Sigmoid colon (tissue), 7 donors: ENCODE results near the gene FIGLA. TPM values are rescaled to one million over a fixed set of nuclear protein-coding genes. Genes with fewer than 3 reads are reported as not detected.

Experiments used
- DNase-seq: peaks from one replicate; pipeline ENCODE4 v3.0.0-alpha.2; 2019
- H3K27ac ChIP-seq, 4 donors: fragments of 200-600 bp; sonication (generic); one replicate each; pipeline ENCODE4 v1.5.1; 2016 to 2019; ENCODE audit warnings: mild to moderate bottlenecking in 1 of 4
- H3K27me3 ChIP-seq, 3 donors: fragments of 200-600 bp; sonication (generic); one replicate each; pipeline ENCODE4 v1.5.1; 2019; ENCODE audit warnings: mild to moderate bottlenecking in 1 of 3
- H3K36me3 ChIP-seq, 4 donors: fragments of 200-600 bp; sonication (generic); one replicate each; pipeline ENCODE4 v1.5.1; 2016 to 2019
- H3K4me1 ChIP-seq, 4 donors: fragments of 200-600 bp; sonication (generic); one replicate each; pipeline ENCODE4 v1.5.1; 2017 to 2019
- H3K4me3 ChIP-seq, 4 donors: fragments of 200-600 bp; sonication (generic); one replicate each; pipeline ENCODE4 v1.5.1; 2017 to 2019; ENCODE audit warnings: mild to moderate bottlenecking in 2 of 4, moderate library complexity in 1 of 4
- H3K9me3 ChIP-seq, 4 donors: fragments of 200-600 bp in 3 of 4; sonication (generic) in 3 of 4; one replicate each; pipeline versions ENCODE4 v1.5.1 to v1.6.1; 2013 to 2019
- CTCF ChIP-seq, 4 experiments: fragments of 450-650 bp in 3 of 4; fragments of 200-600 bp in 1 of 4; IDR thresholded peaks; one replicate each; pipeline ENCODE4 v1.5.1; 2016 to 2019; ENCODE audit warnings: antibody characterized with exemption in 4 of 4, mild to moderate bottlenecking in 3 of 4, moderate library complexity in 2 of 4
- EP300 ChIP-seq, 4 donors: sonication (generic); formaldehyde crosslinking; IDR thresholded peaks; one replicate each; pipeline ENCODE4 v1.6.1; 2017; ENCODE audit warnings: antibody characterized with exemption in 4 of 4
- POLR2A ChIP-seq, 2 donors: fragments of 450-650 bp; IDR thresholded peaks; one replicate each; pipeline ENCODE4 v1.6.1; 2016; ENCODE audit warnings: antibody characterized with exemption in 2 of 2, mild to moderate bottlenecking in 2 of 2, moderate library complexity in 2 of 2
- POLR2AphosphoS5 ChIP-seq, 4 donors: sonication (generic); formaldehyde crosslinking; IDR thresholded peaks; one replicate each; pipeline ENCODE4 v1.6.1; 2017; ENCODE audit warnings: antibody characterized with exemption in 4 of 4
- WGBS, 2 donors: extraction: QIAGEN DNeasy Blood & Tissue Kit; methylation state at CpG; one replicate each; pipeline ENCODE4 v1.1.7; 2013; 5-methylcytosine and 5-hydroxymethylcytosine counted together
- intact Hi-C: fragments of 100-400 bp; cut with DNase I; formaldehyde crosslinking; loops from one replicate; pipeline ENCODE4 v1.15.1; 2023
- polyA plus RNA-seq, 3 donors: library from polyadenylated mRNA; stranded (reverse); fragments of 200-250 nt; gene quantifications; one replicate each; pipeline ENCODE4 v1.2.3, GENCODE V29; 2013
- total RNA-seq, 4 donors: library from RNA; depleted of rRNA; stranded (reverse); fragments of >200 nt; gene quantifications; one replicate each; pipeline ENCODE4 v1.1.0, GENCODE V29; 2016
- donor health status: healthy with polysubstance abuse.
- donor health status: Bipolar disorder and iron deficiency.
- donor health status: healthy.

The FIGLA gene
- total and polyA plus RNA-seq, 7 donors: not detected

GRCh38 chr2:70772486-70773155 lies 17.8 kb downstream of the FIGLA start:
- peaks cover 0 to 4% (median 0%) of the 10 kb centered on the region in 4 donors for H3K9me3 ChIP-seq
- H3K27ac ChIP-seq: no peak overlapping the region
- H3K4me3 ChIP-seq: no peak overlapping the region
- H3K36me3 ChIP-seq: no peaks in the 10 kb centered on the region
- DNase-seq: no peak
- TF ChIP-seq CTCF (IDR thresholded peaks at IDR 0.05) (no peak), EP300 (IDR thresholded peaks at IDR 0.05) (no peak), POLR2AphosphoS5 (IDR thresholded peaks at IDR 0.05) (no peak), POLR2A (IDR thresholded peaks at IDR 0.05) (no peak)
- H3K4me1 ChIP-seq: peaks cover 0 to 5% (median 4%) of the 10 kb centered on the region in 4 donors
- WGBS, 2 donors: 67 to 72% methylated on average over 2 of the region's 2 CpGs
- H3K27me3 ChIP-seq: peaks cover 5 to 43% (median 27%) of the 10 kb centered on the region in 3 donors
- intact Hi-C loops: no loop called here

- intact Hi-C loops: no loop called here
- TF ChIP-seq POLR2AphosphoS5 (IDR thresholded peaks at IDR 0.05) (no peak), CTCF (IDR thresholded peaks at IDR 0.05) (no peak), EP300 (IDR thresholded peaks at IDR 0.05) (no peak), POLR2A (IDR thresholded peaks at IDR 0.05) (no peak)
- no peak for DNase-seq
- Histone ChIP-seq H3K4me1 (peaks cover 0 to 17% (median 15%) of the 10 kb centered on the region in 4 donors), H3K27me3 (peaks cover 13 to 55% (median 39%) of the 10 kb centered on the region in 3 donors), H3K27ac (no peak overlapping the region), H3K9me3 (peaks cover 0 to 4% (median 0%) of the 10 kb centered on the region in 4 donors), H3K4me3 (no peak overlapping the region), H3K36me3 (no peaks in the 10 kb centered on the region)
- WGBS, 2 donors: 87 to 90% methylated on average over 2 of the region's 2 CpGs
Measured at GRCh38 chr2:70771446-70771845, 19.0 kb downstream of the FIGLA start.

DNA sequence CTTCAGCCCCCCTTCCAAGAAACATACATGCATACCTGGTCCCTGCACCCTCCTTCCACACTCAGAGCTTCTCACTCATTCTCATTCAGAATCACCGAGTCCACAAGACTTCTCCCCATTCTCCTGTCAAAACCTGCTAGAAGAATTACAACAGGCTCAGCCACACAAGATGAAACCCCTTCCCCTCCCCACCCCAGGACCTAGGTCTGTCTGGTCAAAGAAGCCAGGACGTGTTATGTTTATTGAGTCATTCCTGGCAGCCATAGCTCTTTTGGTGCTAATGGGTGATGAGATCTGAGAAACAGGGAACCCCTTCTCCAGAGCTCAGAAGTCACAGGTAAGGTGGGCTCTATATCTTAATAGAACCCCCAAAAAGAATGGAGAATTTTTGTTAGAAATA lies 21.0 kb downstream of the FIGLA start:
- H3K27ac ChIP-seq: no peak overlapping the region
- peaks cover 13 to 62% (median 50%) of the 10 kb centered on the region in 3 donors for H3K27me3 ChIP-seq
- no peak for DNase-seq
- H3K36me3 ChIP-seq: no peaks in the 10 kb centered on the region
- peaks cover 0 to 17% (median 16%) of the 10 kb centered on the region in 4 donors for H3K4me1 ChIP-seq
- 51 to 55% methylated on average over 2 of the region's 2 CpGs for WGBS, 2 donors
- TF ChIP-seq POLR2AphosphoS5 (IDR thresholded peaks at IDR 0.05): no peak
- no peak for TF ChIP-seq CTCF (IDR thresholded peaks at IDR 0.05)
- no peak for TF ChIP-seq POLR2A (IDR thresholded peaks at IDR 0.05)
- no peak for TF ChIP-seq EP300 (IDR thresholded peaks at IDR 0.05)
- intact Hi-C loops: no loop called here
- no peak overlapping the region for H3K4me3 ChIP-seq
- H3K9me3 ChIP-seq: no peaks in the 10 kb centered on the region

DNA sequence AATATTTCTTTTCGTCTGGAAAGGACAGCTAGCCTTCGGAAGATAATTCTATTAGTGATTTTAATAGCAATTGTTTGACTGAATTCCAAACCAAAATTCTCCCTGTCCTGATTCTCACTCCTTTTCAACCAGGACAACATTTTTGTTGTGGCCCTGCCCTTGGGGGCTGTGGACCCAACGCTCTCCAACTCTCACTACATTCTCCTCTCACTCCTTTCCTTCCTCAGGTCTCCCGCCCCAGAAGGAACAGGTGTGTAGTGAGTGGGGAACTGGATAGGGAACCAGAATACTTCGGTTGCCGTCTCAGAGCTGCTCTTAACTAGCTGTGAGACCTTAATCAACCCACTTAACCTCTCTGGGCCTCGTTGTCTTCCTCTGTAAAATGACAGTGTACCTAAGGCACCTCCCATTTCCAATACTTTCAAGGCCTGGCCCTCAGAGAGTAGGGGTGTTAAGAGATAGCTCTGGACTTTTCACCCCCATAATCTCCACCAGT lies 21.8 kb downstream of the FIGLA start:
- 42 to 58% methylated on average over 7 of the region's 7 CpGs for WGBS, 2 donors
- intact Hi-C loops: no loop called here
- H3K27ac ChIP-seq: no peak overlapping the region
- H3K9me3 ChIP-seq: no peaks in the 10 kb centered on the region
- no peaks in the 10 kb centered on the region for H3K36me3 ChIP-seq
- H3K4me3 ChIP-seq: no peak overlapping the region
- H3K4me1 ChIP-seq: peaks cover 0 to 17% (median 16%) of the 10 kb centered on the region in 4 donors
- DNase-seq: no peak
- TF ChIP-seq POLR2A (IDR thresholded peaks at IDR 0.05) (no peak), EP300 (IDR thresholded peaks at IDR 0.05) (no peak), POLR2AphosphoS5 (IDR thresholded peaks at IDR 0.05) (no peak), CTCF (IDR thresholded peaks at IDR 0.05) (no peak)
- peaks cover 13 to 68% (median 50%) of the 10 kb centered on the region in 3 donors for H3K27me3 ChIP-seq
